GM19452 (cell line): ENCODE measurements around the gene CPED1.
"Not testable (repeated sequence)": the region's sequence is repeated elsewhere in the genome, so short reads cannot be mapped to it uniquely, and the experiment has no call there.

Experiments
- ATAC-seq: cut with Tn5 transposase; IDR thresholded peaks from one replicate; pipeline ENCODE4 v1.9.1; 2021; ENCODE audit not compliant: unreplicated experiment

The CPED1 gene

DNA sequence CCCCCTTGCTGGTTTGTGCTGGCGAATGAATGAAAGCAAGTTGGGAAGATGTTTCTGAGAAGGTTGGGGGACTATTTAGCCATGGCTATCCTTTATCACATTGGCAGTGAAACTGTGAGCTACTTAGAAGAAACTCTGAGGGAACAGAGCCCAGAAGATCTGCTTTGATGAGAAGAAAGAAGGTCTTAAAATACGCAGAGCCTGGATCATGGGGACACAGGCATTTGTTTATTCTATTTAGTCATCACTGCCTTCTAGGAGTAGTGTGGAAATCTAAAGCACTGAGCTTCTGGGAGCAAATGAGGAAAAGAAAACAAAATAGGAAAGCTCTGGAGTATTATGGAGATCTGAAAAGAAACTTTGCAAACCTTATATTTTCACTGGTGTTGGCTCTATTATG lies 28.5 kb downstream of the CPED1 start:
- no peak for ATAC-seq

DNA sequence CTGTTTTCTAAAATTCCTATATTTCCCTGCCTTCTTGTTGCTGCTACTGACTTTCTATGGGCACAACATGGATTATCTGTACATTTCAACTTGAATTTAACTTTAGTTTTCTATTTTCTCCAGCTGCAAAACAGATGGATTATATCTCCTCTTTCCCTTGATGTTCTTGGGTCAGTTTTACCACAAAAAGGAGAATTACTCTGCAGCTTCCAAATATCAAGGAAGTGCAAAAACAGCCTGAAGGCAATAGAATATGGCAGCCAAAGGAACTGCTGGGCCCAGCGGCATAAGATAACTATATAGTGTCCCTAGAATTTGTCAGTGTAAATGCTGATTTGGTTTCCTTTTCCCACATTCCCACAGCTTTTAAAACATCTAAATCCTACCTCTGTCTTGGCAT lies 29.1 kb downstream of the CPED1 start:
- ATAC-seq, result no peak

DNA sequence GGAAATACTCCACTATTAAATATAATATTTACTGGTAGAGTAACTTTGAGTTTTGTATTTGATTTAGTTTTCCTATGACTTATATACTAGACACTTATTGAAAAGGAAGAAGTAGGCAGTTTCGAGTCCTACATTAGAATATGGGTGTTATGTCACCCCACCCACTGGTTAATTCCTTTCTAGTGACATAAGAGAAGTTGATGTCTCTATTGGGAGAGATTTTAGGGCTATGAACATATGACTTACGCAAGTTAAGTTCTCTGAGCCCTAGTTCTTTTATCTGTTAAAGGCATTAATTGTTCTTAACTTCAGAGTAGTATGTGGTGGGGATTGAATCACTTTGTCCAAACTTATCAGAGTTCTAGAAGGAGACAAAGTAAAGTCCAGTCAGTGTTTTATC lies 30.5 kb downstream of the CPED1 start:
- ATAC-seq, result no peak

DNA sequence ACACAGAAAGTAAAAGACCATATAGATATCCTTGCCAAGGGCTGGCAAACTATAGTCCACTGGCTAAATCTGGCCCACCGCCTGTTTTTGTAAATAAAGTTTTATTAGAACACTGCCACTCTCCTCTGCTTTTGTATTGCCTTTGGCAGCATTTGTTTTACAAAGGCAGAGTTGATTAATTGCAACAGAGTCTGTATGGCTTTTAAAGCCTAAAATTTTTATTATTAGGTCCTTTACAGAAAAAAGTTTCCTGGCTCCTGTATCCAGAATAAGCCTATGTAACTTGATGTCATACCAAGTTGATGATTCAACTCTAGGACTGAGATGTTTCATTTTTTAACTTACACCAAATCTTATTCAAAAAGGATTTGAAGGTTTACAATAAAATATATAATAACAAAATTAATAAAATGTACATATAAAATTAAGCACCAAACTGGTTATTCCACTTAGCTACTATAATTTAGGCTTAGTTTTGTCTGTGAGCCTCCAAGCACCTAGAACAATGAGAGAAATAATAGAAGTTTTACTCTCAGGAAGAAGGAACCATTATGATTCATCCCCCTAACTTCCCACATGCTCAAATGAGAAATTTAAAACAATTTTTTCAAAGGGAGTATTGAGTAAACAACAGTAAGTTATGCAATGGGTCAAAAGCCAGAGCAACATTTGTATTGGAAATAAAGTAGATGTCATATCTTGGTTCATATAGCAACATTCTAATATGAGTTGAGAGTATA lies 31.9 kb downstream of the CPED1 start:
- no peak for ATAC-seq

- ATAC-seq, result no peak
These were observed 32.8 kb downstream of the CPED1 start for GRCh38 chr7:121020989-121021969.

DNA sequence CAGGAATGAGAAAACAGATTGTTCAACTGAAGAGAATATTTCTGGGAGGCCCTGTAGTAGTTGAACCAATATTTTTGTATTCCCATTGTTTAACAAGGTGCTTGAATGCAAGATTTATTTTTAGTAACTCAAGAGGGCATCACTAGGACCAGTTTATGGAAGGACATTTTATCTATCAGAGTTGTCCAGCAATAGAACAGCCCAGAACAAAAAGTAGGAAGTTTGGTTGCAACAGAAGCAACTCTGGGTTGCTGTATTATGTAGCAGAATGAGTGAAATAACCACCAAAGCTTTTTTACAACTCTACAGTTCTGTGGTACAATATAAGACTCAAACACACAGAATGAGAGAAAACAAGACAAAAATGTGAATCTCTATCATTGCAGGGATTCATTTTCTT lies 34.7 kb downstream of the CPED1 start:
- no peak for ATAC-seq

DNA sequence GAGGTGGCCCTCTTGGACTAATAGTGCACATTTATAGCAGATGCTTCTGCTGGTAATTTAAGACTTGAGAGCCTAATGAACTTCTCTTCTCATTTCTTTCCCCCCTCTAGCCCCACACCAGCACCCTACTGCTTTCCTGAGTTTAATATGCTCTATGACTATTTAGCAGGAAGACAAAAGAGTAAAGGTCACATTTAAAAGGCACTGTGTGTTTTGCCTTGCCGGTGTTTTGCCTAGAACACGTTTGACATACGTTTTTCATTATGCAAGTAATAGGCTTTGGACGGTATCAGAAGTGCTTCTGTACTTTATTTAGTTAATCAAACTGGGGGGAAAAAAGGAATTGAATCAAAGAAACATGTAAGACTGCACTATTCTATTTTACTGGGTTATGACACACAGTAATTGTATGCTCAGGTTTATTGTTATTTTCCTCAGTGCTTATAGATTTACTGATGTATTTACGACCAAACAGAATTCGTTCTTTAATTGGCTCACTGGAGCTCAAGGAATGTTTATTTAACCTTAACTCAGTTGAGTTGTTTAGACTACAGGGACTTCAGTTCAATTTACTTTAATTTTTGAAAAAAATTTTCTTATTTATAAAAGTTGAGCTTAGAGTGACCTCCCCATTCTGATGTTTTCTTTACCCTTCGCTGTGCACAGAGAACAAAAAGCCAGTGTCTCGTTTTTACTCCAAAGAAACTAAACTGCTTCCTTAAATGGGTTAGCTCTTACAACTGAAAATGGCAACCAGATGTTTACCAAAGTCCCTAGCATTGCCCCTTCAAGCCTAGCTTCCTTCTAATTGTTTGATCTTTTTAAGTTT lies 35.4 kb downstream of the CPED1 start:
- no peak for ATAC-seq

GRCh38 chr7:121024611-121025010 lies 36.1 kb downstream of the CPED1 start:
- ATAC-seq, result no peak

- ATAC-seq, result no peak
These were observed 37.6 kb downstream of the CPED1 start for GRCh38 chr7:121026159-121026558.

- ATAC-seq, result no peak
These were observed 38.1 kb downstream of the CPED1 start for GRCh38 chr7:121026577-121027111.

DNA sequence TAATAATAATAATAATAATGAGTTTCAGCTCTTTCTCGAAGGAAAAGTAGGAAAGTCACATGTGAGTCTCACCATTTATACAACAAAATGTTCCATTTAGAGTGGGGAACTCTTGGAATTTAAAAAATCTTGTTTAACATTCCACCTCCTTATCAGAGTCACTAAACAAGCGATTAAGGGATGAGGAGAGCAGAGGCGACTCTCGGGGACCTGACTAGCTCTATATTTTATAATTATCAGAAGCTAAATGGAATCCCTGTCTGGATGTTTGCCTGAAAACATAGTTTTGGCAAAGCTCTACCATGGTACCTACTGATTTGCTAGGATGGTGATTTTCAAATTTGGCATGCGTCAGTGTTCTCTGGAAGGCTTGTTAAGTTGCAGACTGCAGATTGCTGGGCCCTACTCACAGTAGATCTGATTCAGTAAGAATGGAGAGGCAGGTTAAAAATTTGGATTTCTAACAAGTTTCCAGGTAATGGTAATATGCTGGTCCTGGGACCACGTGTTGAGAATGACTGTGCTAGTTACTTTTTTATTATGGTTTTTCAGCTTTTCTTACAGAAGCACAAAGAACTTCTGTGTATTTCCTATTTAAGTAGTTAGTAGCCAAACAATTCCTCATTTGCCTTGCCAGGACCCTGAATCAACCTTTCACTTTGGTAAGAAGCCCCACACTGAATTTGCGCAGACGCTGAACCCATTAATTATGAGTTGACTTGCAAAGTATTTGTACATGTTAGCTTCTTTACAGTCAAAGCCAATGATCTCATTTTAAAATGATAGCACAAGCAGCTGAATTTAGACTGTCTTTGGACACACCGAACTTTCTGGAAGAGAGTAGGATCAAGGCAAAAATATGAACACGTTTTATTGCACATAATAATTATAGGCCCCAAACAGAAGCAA lies 39.5 kb downstream of the CPED1 start:
- ATAC-seq, result no peak

DNA sequence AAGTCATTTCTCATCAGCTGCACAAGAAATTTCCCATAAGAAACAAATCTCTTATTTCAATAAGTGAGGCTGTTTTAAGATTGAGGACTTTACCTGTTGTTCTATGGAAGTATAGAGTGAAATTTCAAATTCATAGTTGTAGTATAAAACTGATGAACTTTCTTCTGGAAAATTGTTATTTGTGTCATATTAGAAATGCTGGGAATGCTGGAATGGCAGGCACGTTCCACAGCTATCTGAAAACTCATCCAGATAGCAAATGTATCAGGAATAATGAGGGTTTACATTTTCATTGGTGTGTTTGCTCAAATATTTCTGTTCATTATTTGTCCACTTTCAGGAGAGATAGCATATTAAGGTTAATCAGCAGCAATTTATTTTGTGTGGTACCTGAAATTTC lies 40.8 kb downstream of the CPED1 start:
- ATAC-seq, result no peak

GRCh38 chr7:121030308-121030707 lies 41.8 kb downstream of the CPED1 start:
- ATAC-seq, result no peak

GRCh38 chr7:121032645-121033460 lies 44.3 kb downstream of the CPED1 start:
- no peak for ATAC-seq

DNA sequence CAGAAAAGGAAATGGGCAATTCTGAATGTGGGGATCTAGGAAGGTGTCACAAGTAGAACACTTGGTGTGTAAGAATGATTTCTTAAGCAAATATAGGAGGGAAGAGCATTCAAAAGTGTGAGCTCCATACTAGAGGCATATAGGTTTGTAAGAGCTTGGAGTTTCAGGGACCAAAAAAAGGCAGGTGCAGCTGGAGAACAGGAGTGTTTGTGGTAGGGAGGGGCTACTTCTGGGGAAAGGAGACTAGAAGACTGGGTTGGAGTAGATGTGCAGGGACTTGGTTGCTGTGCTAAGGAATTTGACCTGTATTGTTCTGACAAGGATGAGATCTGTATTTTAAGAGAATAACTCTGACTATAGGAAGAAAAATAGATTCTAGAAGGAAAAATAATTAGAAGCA lies 46.4 kb downstream of the CPED1 start:
- no peak for ATAC-seq

DNA sequence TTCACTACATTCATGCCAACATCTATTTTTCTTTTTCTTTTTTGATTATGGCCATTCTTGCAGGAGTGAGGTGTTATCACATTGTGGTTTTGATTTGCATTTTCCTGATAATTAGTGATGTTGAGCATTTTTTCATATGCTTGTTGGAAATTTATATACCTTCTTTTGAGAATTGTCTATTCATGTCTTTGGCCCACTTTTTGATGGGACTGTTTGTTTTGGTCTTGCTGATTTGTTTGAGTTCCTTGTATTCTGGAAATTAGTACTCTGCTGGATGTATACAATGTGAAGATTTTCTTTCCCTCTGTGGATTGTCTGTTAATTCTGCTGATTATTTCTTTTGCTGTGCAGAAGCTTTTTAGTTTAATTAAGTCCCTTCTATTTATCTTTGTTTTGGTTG lies 48.3 kb downstream of the CPED1 start:
- not testable (repeated sequence) for ATAC-seq

GRCh38 chr7:121037329-121037728 lies 48.8 kb downstream of the CPED1 start:
- not testable (repeated sequence) for ATAC-seq

DNA sequence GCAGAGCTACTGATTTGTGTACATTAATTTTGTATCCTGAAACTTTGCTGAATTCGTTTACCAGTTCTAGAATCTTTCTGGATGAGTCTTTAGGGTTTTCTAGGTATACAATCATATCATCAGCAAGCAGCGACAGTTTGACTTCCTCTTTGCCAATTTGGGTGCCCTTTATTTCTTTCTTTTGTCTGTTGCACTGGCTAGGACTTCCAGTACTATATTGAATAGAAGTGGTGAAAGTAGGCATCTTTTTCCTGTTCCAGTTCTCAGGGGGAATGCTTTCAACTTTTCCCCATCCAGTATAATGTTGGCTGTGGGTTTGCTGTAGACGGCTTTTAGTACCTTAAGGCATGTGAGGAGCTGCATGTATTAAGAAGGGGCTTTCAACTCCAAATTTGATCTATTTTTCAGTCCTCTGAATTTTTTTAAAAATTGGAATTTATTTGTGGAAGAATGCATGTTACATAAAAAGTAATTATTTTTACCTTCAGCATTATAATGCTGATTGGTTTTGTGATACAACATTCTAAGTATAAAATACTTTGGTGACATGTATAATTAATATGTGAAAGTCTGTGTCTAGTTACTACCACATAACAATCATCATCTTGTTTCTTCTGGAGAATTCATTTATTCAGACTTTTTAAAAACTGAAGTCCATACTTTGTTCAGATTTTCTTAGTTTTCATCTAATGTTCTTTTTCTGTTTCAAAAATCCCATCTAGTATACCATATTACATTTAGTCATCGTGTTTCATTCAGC lies 49.6 kb downstream of the CPED1 start:
- no peak for ATAC-seq
